GM23338 (cell line): ENCODE results near the gene WASHC1. TPM values are rescaled to one million over a fixed set of nuclear protein-coding genes. Genes with fewer than 3 reads are reported as not detected.
A peak's percentile ranks its signal among the peaks of the same experiment; 100 is the strongest.
"Not testable (repeated sequence)": the region's sequence is repeated elsewhere in the genome, so short reads cannot be mapped to it uniquely, and the experiment has no call there.

Experiments
- ATAC-seq: fragments of 200-7000 bp; cut with Tn5 transposase; 3 replicates; pipeline ENCODE4 v1.9.1; 2020
- DNase-seq: peaks from one replicate; pipeline ENCODE4 v3.0.0-alpha.2; 2015; ENCODE audit warnings: low spot score
- H2AFZ ChIP-seq: fragments of 200-600 bp; sonication (generic); 2 replicates; pipeline ENCODE4 v1.8.0; 2016; ENCODE audit warnings: antibody characterized with exemption, mild to moderate bottlenecking, moderate library complexity
- H3F3A ChIP-seq: fragments of 200-600 bp; sonication (generic); replicated peaks from 2 replicates; pipeline ENCODE4 v1.8.0; 2017; ENCODE audit warnings: antibody characterized with exemption, mixed run types, low read depth
- H3K27ac ChIP-seq: fragments of 200-600 bp; sonication (generic); 2 replicates; pipeline ENCODE4 v1.6.1; 2016; ENCODE audit warnings: low read depth
- H3K27me3 ChIP-seq: fragments of 200-600 bp; sonication (generic); 2 replicates; pipeline ENCODE4 v1.8.0; 2016; ENCODE audit warnings: mild to moderate bottlenecking, mixed run types, moderate library complexity; ENCODE audit not compliant: insufficient read depth
- H3K36me3 ChIP-seq: fragments of 200-600 bp; sonication (generic); 2 replicates; pipeline ENCODE4 v1.8.0; 2016; ENCODE audit warnings: mild to moderate bottlenecking; ENCODE audit not compliant: insufficient read depth
- H3K4me1 ChIP-seq: fragments of 200-600 bp; sonication (generic); 2 replicates; pipeline ENCODE4 v1.8.0; 2016; ENCODE audit warnings: mild to moderate bottlenecking, moderate library complexity; ENCODE audit not compliant: insufficient read depth
- H3K4me2 ChIP-seq: fragments of 200-600 bp; sonication (generic); 2 replicates; pipeline ENCODE4 v1.7.1; 2017; ENCODE audit warnings: mixed run types
- H3K4me3 ChIP-seq: fragments of 200-600 bp; sonication (generic); 2 replicates; pipeline ENCODE4 v1.6.1; 2016; ENCODE audit warnings: mixed run types
- H3K79me2 ChIP-seq: fragments of 200-600 bp; sonication (generic); replicated peaks from 2 replicates; pipeline ENCODE4 v1.8.0; 2017; ENCODE audit warnings: mild to moderate bottlenecking; ENCODE audit not compliant: insufficient read depth
- H3K9me2 ChIP-seq: fragments of 200-600 bp; sonication (generic); 2 replicates; pipeline ENCODE4 v1.8.0; 2017; ENCODE audit not compliant: insufficient read depth
- H4K20me1 ChIP-seq: fragments of 200-600 bp; sonication (generic); replicated peaks from 2 replicates; pipeline ENCODE4 v1.8.0; 2017; ENCODE audit warnings: mild to moderate bottlenecking; ENCODE audit not compliant: insufficient read depth
- H3K27ac Mint-ChIP-seq: 2 replicates; pipeline ENCODE4 v1.8.0; 2020; ENCODE audit warnings: inconsistent platforms, mild to moderate bottlenecking, moderate library complexity, mixed read lengths
- H3K27me3 Mint-ChIP-seq: 3 replicates; pipeline ENCODE4 v1.8.0; 2022; ENCODE audit warnings: low read depth, mild to moderate bottlenecking, moderate library complexity, mixed read lengths, inconsistent platforms; ENCODE audit not compliant: insufficient read depth, poor library complexity
- H3K36me3 Mint-ChIP-seq: 3 replicates; pipeline ENCODE4 v1.8.0; 2021; ENCODE audit warnings: low read depth, mild to moderate bottlenecking, inconsistent platforms, moderate library complexity, mixed read lengths
- H3K4me1 Mint-ChIP-seq: 3 replicates; pipeline ENCODE4 v1.8.0; 2020; ENCODE audit warnings: mild to moderate bottlenecking, inconsistent platforms, mixed read lengths
- H3K4me3 Mint-ChIP-seq: 3 replicates; pipeline ENCODE4 v1.8.0; 2021; ENCODE audit warnings: moderate library complexity, mild to moderate bottlenecking, inconsistent platforms, mixed read lengths
- H3K9me3 Mint-ChIP-seq: 3 replicates; pipeline ENCODE4 v1.8.0; 2020; ENCODE audit warnings: moderate library complexity, mild to moderate bottlenecking, inconsistent platforms, mixed read lengths
- polyA plus RNA-seq: library from polyadenylated mRNA; unstranded; fragments of >200 nt; fragmentation: Nextera tagmentation; extraction: Ambion mirVana; gene quantifications from 2 replicates; pipeline ENCODE4 v1.2.1, GENCODE V29; 2016
- total RNA-seq: library from RNA; depleted of rRNA; stranded (reverse); fragments of >200 nt; shearing (Covaris generic); gene quantifications from 2 replicates; pipeline ENCODE4 v1.2.3, GENCODE V29; 2014

The WASHC1 gene
- total and polyA plus RNA-seq, 2 experiments from 2014 or later: 4.6 to 10.0 TPM

DNA sequence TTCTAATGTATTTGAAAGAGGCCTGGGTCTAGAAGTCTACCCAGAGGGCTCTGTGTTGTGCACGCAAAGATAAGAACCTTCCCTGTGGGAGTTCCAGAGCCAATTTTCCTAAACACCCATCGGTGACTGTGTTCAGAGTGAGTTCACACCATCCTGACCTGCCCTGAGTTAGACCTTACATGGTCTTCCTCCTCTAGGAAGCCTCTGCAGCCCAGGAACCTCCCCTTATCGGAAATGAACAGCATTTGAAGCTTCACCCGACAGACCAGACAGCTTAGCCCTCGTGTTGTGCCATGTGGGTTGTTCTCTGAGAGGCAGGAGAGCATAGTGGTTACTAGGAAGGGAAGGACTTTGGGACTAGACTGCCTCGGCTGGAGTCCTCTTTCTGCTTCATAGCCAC, 3.1 kb upstream of the WASHC1 start:
- H2AFZ ChIP-seq, ATAC-seq, H3K4me3 Mint-ChIP-seq, H3K4me1 Mint-ChIP-seq, H3K4me1 ChIP-seq, H4K20me1 ChIP-seq, H3K27me3 Mint-ChIP-seq, H3K9me2 ChIP-seq, H3K9me3 Mint-ChIP-seq, H3K27me3 ChIP-seq, H3K79me2 ChIP-seq, H3K27ac ChIP-seq, H3K27ac Mint-ChIP-seq, DNase-seq, H3K36me3 ChIP-seq, H3K4me3 ChIP-seq, H3K4me2 ChIP-seq, H3K36me3 Mint-ChIP-seq, H3F3A ChIP-seq: not testable (repeated sequence)

DNA sequence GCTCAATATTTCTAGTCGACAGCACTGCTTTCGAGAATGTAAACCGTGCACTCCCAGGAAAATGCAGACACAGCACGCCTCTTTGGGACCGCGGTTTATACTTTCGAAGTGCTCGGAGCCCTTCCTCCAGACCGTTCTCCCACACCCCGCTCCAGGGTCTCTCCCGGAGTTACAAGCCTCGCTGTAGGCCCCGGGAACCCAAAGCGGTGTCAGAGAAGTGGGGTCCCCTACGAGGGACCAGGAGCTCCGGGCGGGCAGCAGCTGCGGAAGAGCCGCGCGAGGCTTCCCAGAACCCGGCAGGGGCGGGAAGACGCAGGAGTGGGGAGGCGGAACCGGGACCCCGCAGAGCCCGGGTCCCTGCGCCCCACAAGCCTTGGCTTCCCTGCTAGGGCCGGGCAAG, 481 bp downstream of the WASHC1 start:
- H3K4me3 Mint-ChIP-seq, H4K20me1 ChIP-seq, H3K27me3 Mint-ChIP-seq, H3K36me3 Mint-ChIP-seq, H3K36me3 ChIP-seq, ATAC-seq, H3K27me3 ChIP-seq, H3K9me2 ChIP-seq, H3F3A ChIP-seq, DNase-seq, H3K4me1 ChIP-seq, H3K9me3 Mint-ChIP-seq, H3K27ac ChIP-seq, H3K4me1 Mint-ChIP-seq, H2AFZ ChIP-seq, H3K79me2 ChIP-seq, H3K27ac Mint-ChIP-seq, H3K4me2 ChIP-seq: not testable (repeated sequence)
- H3K4me3 ChIP-seq: peak overlapping the region; percentile 49

DNA sequence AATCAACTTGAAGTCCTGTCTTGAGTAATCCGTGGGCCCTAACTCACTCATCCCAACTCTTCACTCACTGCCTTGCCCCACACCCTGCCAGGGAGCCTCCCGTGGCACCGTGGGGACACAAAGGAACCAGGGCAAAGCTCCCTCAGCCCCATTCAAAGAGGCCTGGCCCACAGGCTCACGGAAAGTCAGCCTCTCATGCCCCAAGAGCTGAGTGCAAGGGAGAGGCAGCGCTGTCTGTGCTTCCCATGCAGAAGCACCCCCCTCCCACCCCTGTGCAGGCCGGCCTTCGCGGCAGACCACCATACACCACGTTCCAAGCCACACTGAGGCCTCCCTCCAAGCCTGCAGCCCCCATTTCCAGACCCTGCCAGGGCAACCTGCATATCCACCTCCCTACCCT, 7.6 kb downstream of the WASHC1 start:
- H3K9me2 ChIP-seq, H3K4me3 ChIP-seq, H3K4me1 ChIP-seq, H3K4me1 Mint-ChIP-seq, H4K20me1 ChIP-seq, DNase-seq, H3K9me3 Mint-ChIP-seq, H3K79me2 ChIP-seq, H3K36me3 ChIP-seq, ATAC-seq, H3K27ac Mint-ChIP-seq, H3K4me2 ChIP-seq, H3K36me3 Mint-ChIP-seq, H3F3A ChIP-seq, H3K27me3 Mint-ChIP-seq, H3K27me3 ChIP-seq, H3K27ac ChIP-seq, H3K4me3 Mint-ChIP-seq, H2AFZ ChIP-seq: not testable (repeated sequence)

DNA sequence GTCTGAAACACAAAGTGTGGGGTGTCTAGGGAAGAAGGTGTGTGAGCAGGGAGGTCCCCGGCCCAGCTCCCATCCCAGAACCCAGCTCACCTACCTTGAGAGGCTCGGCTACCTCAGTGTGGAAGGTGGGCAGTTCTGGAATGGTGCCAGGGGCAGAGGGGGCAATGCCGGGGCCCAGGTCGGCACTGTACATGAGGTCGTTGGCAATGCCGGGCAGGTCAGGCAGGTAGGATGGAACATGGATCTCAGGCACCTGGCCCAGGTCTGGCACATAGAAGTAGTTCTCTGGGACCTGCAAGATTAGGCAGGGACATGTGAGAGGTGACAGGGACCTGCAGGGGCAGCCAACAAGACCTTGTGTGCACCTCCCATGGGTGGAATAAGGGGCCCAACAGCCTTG, 12.4 kb downstream of the WASHC1 start:
- not testable (repeated sequence) for H3K4me1 Mint-ChIP-seq, ATAC-seq

DNA sequence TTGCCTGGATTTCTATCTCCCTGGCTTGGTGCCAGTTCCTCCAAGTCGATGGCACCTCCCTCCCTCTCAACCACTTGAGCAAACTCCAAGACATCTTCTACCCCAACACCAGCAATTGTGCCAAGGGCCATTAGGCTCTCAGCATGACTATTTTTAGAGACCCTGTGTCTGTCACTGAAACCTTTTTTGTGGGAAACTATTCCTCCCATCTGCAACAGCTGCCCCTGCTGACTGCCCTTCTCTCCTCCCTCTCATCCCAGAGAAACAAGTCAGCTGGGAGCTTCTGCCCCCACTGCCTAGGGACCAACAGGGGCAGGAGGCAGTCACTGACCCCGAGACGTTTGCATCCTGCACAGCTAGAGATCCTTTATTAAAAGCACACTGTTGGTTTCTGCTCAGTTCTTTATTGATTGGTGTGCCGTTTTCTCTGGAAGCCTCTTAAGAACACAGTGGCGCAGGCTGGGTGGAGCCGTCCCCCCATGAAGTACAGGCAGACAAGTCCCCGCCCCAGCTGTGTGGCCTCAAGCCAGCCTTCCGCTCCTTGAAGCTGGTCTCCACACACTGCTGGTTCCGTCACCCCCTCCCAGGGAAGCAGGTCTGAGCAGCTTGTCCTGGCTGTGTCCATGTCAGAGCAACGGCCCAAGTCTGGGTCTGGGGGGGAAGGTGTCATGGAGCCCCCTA, 15.0 kb downstream of the WASHC1 start:
- DNase-seq, H4K20me1 ChIP-seq, H3K79me2 ChIP-seq, H3K4me3 ChIP-seq, H3K4me2 ChIP-seq, H3F3A ChIP-seq, H3K9me2 ChIP-seq, ATAC-seq, H3K4me1 Mint-ChIP-seq, H3K27ac ChIP-seq, H3K27me3 ChIP-seq, H3K27ac Mint-ChIP-seq, H2AFZ ChIP-seq, H3K36me3 Mint-ChIP-seq, H3K4me1 ChIP-seq, H3K36me3 ChIP-seq, H3K27me3 Mint-ChIP-seq, H3K4me3 Mint-ChIP-seq: not testable (repeated sequence)
- peaks cover 13% of the 10 kb centered on the region; the same call in 2 of the 3 replicates for H3K9me3 Mint-ChIP-seq

More for the DNA sequence above, 12.4 kb downstream of the WASHC1 start:
- not testable (repeated sequence) for H4K20me1 ChIP-seq, DNase-seq, H3K79me2 ChIP-seq, H3K27ac ChIP-seq, H3K4me2 ChIP-seq, H3K27ac Mint-ChIP-seq, H3K27me3 ChIP-seq, H2AFZ ChIP-seq, H3K4me3 ChIP-seq, H3K36me3 ChIP-seq, H3K27me3 Mint-ChIP-seq, H3K9me2 ChIP-seq, H3K36me3 Mint-ChIP-seq, H3K9me3 Mint-ChIP-seq, H3K4me3 Mint-ChIP-seq, H3F3A ChIP-seq, H3K4me1 ChIP-seq
